Activated CD4-positive, CD25-positive, alpha-beta regulatory T cell (primary cell): ENCODE results near the gene FSTL5.
"Not testable (repeated sequence)": the region's sequence is repeated elsewhere in the genome, so short reads cannot be mapped to it uniquely, and the experiment has no call there.

Experiments
- DNase-seq, 4 experiments: peaks; one replicate each; lab custom pipeline; 2025; lab: John Stamatoyannopoulos, UW

The FSTL5 gene

GRCh38 chr4:162103908-162104307 lies 59.9 kb downstream of the FSTL5 start:
- DNase-seq: not testable (repeated sequence)

GRCh38 chr4:162102713-162103112 lies 61.1 kb downstream of the FSTL5 start:
- no peak for DNase-seq

- DNase-seq: no peak
These were observed 62.5 kb downstream of the FSTL5 start for GRCh38 chr4:162101337-162101736.

GRCh38 chr4:162075726-162076125 lies 88.1 kb downstream of the FSTL5 start:
- no peak for DNase-seq

GRCh38 chr4:162061214-162061613 lies 102.6 kb downstream of the FSTL5 start:
- DNase-seq: no peak

- DNase-seq: no peak
These were observed 104.1 kb downstream of the FSTL5 start for GRCh38 chr4:162059656-162060055.

GRCh38 chr4:162056990-162057389 lies 106.8 kb downstream of the FSTL5 start:
- no peak for DNase-seq

- no peak for DNase-seq
These were observed 117.7 kb downstream of the FSTL5 start for GRCh38 chr4:162046135-162046534.

- DNase-seq: no peak
These were observed 125.7 kb downstream of the FSTL5 start for GRCh38 chr4:162038112-162038511.

GRCh38 chr4:162017863-162018262 lies 145.9 kb downstream of the FSTL5 start:
- DNase-seq: no peak

GRCh38 chr4:162016991-162017390 lies 146.8 kb downstream of the FSTL5 start:
- no peak for DNase-seq

GRCh38 chr4:162016219-162016618 lies 147.6 kb downstream of the FSTL5 start:
- DNase-seq: no peak

GRCh38 chr4:162015090-162015489 lies 148.7 kb downstream of the FSTL5 start:
- DNase-seq: no peak

GRCh38 chr4:162011089-162011488 lies 152.7 kb downstream of the FSTL5 start:
- DNase-seq: no peak

- DNase-seq: no peak
These were observed 153.4 kb downstream of the FSTL5 start for GRCh38 chr4:162010362-162010761.

GRCh38 chr4:161992317-161992716 lies 171.5 kb downstream of the FSTL5 start:
- DNase-seq: no peak

- DNase-seq: no peak
These were observed 172.0 kb downstream of the FSTL5 start for GRCh38 chr4:161991811-161992210.

- DNase-seq: no peak
These were observed 173.1 kb downstream of the FSTL5 start for GRCh38 chr4:161990721-161991120.

GRCh38 chr4:161988946-161989345 lies 174.9 kb downstream of the FSTL5 start:
- DNase-seq: no peak

GRCh38 chr4:161987611-161988010 lies 176.2 kb downstream of the FSTL5 start:
- no peak for DNase-seq

- no peak for DNase-seq
These were observed 211.4 kb downstream of the FSTL5 start for GRCh38 chr4:161952382-161952781.

- no peak for DNase-seq
These were observed 213.7 kb downstream of the FSTL5 start for GRCh38 chr4:161949946-161950725.

- DNase-seq: no peak
These were observed 215.6 kb downstream of the FSTL5 start for GRCh38 chr4:161948026-161948770.
